ENCODE measurements around the gene WWOX. TPM values are rescaled to one million over a fixed set of nuclear protein-coding genes. Genes with fewer than 3 reads are reported as not detected.
A peak's percentile ranks its signal among the peaks of the same experiment; 100 is the strongest.

Gene WWOX
- total RNA-seq, 3 donors from 2014 or later = 11.7 to 18.0 (median 13.8) TPM

DNA sequence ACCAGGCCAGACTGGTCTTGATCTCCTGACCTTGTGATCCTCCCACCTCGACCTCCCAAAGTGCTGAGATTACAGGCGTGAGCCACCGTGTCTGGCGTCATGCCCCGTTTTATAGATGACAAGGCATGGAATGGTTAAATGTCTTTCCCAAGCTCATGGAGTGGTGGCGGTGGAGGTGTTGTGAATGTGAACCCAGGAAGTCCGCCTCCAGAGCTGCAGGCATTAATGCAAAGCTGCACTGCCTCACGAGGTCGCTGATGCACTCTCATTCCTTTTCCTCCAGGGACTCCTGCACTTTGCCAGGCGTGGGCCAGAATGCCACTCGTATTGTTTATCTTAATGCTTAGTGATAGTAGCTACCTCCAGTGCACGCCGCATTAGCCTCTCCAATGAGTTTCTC lies 149.6 kb downstream of the WWOX start:
- intact Hi-C loops (cut with DNase I, micrococcal nuclease) = no loop called here
- ATAC-seq = peak; percentile 77

DNA sequence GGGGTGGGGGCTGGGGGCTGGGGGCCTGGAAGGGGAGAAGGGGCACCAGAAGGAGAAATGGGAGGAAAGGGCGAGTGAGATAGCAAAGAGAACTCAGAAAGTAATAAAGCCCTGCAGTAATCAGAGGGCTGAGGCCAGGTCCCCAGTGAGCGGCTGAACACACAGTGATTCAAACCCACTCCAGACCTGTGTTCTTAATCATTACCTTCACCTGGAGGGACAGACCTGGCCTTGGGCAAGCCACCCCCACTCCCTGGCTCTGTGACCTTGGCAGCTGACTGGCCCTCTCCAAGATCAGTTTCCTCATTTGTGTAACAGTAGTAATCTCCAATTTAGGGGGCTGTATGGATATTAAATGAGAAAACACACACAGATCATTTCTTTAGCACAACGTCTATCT lies 150.4 kb downstream of the WWOX start:
- H3K4me3 ChIP-seq = no peak overlapping the region
- TF ChIP-seq, protein P1, sequence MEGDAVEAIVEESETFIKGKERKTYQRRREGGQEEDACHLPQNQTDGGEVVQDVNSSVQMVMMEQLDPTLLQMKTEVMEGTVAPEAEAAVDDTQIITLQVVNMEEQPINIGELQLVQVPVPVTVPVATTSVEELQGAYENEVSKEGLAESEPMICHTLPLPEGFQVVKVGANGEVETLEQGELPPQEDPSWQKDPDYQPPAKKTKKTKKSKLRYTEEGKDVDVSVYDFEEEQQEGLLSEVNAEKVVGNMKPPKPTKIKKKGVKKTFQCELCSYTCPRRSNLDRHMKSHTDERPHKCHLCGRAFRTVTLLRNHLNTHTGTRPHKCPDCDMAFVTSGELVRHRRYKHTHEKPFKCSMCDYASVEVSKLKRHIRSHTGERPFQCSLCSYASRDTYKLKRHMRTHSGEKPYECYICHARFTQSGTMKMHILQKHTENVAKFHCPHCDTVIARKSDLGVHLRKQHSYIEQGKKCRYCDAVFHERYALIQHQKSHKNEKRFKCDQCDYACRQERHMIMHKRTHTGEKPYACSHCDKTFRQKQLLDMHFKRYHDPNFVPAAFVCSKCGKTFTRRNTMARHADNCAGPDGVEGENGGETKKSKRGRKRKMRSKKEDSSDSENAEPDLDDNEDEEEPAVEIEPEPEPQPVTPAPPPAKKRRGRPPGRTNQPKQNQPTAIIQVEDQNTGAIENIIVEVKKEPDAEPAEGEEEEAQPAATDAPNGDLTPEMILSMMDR (IDR thresholded peaks at IDR 0.05) = no peak
- H3K36me3 ChIP-seq (ENCODE audit: low read depth) = no peaks in the 10 kb centered on the region
- H3K9me3 ChIP-seq = no peaks in the 10 kb centered on the region
- no peak for DNase-seq
- no peak for ATAC-seq
- intact Hi-C loops (cut with DNase I, micrococcal nuclease) = no loop called here
- no peaks in the 10 kb centered on the region for H3K4me1 ChIP-seq (ENCODE audit: low read depth)

More for the DNA sequence above, 149.6 kb downstream of the WWOX start:
- Histone ChIP-seq H3K4me1 (ENCODE audit: low read depth) (no peaks in the 10 kb centered on the region), H3K36me3 (ENCODE audit: low read depth) (no peaks in the 10 kb centered on the region), H3K9me3 (no peaks in the 10 kb centered on the region), H3K4me3 (no peak overlapping the region)
- DNase-seq = peak in 2 of 3 donors; percentile 61 to 70
- TF ChIP-seq, protein P1 (IDR thresholded peaks at IDR 0.05) = no peak

DNA sequence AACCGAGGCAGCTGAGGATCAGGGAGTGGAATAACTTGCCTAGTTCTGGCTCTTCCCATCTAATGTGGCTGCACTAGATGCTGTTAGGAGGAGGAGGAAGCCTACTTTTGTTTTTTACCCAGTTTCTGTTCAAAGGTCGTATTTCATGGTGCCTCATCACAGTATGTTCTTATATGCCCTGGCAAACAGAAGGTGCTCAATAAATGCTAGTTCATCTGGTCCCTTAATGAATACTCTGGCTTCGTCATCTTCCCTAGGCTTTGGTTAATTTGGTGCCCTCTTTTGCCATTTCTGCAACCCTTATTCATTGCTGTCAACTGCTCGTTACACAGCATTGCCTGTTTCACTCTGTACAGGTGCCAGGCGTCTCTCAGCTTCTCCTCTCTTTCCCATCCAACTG lies 151.7 kb downstream of the WWOX start:
- intact Hi-C loops (cut with DNase I, micrococcal nuclease) = no loop called here
- TF ChIP-seq, protein P1 (IDR thresholded peaks at IDR 0.05) = no peak
- no peaks in the 10 kb centered on the region for H3K4me1 ChIP-seq (ENCODE audit: low read depth)
- DNase-seq = no peak
- H3K36me3 ChIP-seq (ENCODE audit: low read depth) = no peaks in the 10 kb centered on the region
- ATAC-seq = no peak
- no peak overlapping the region for H3K4me3 ChIP-seq
- no peaks in the 10 kb centered on the region for H3K9me3 ChIP-seq

GRCh38 chr16:78252757-78253156 lies 153.3 kb downstream of the WWOX start:
- Histone ChIP-seq H3K9me3 (no peaks in the 10 kb centered on the region), H3K4me3 (no peak overlapping the region), H3K4me1 (ENCODE audit: low read depth) (no peaks in the 10 kb centered on the region), H3K36me3 (ENCODE audit: low read depth) (no peaks in the 10 kb centered on the region)
- ATAC-seq = no peak
- DNase-seq = no peak
- TF ChIP-seq, protein P1 (IDR thresholded peaks at IDR 0.05) = no peak
- intact Hi-C loops (cut with DNase I, micrococcal nuclease) = no loop called here

DNA sequence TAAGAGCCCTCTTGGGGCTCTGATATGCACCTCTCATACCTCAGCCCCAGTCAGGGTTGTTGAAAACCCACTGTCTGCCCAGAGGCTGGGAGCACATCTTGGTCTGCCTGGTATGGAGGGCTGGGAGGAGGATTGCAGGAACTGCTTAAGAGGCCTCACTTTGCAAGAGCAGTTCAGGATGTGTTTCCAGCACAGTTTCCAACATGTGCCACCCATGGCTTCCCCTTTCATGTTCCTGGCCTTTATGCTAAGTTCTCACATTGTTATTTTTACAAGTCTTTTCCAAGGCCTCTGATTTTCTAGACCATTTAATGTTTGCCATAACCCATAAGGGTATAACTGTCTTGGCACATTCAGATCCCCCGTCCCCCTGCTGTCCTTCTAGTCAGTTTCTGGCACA lies 155.4 kb downstream of the WWOX start:
- TF ChIP-seq, protein P1 (IDR thresholded peaks at IDR 0.05) = no peak
- Histone ChIP-seq H3K4me3 (no peak overlapping the region), H3K9me3 (no peaks in the 10 kb centered on the region), H3K36me3 (ENCODE audit: low read depth) (no peaks in the 10 kb centered on the region), H3K4me1 (ENCODE audit: low read depth) (no peaks in the 10 kb centered on the region)
- DNase-seq (no peak), ATAC-seq (no peak)
- intact Hi-C loops (cut with DNase I, micrococcal nuclease) = no loop called here
